ENCODE measurements around the gene GTPBP1.

GTPBP1 gene

DNA sequence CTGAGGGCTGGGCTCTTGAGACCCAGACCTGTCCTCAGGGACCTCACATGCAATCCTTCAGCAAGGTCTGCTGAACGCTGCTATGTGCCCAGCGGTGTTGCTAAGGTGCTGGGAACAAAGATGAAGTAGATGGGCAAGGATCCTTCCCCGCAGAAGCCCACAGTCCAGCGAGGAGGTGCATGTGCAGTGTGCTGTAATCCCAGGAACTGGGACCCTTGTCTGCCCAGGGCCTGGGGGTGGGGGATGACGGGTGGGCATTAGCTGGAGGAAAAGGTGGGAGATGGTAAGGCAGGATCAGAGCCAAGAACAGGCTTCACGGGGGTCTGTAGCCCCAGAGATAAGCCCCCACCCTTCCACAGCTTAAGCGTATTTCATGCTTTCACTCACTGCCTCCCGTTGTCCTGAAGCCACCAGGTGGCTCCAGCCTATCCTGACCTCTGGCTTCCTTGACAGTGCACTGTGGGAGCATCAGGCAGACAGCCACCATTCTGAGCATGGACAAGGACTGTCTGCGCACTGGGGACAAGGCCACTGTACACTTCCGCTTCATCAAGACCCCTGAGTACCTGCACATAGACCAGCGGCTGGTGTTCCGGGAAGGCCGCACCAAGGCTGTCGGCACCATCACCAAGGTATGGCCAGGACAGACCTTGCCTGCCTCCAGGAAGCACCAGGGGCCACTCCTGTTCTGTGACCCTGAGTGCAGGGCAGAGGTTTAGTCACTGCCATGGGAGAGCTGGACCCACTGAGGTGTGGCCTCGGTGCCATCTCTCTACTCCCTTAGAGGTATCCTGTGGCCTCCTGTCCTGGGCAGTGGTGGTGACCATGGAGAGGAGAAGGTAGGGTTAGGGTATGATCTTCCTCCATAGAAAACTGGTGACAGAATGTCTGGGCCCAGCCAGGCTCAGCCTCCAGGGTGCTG, 22.0 kb downstream of the GTPBP1 start:
- DNase-seq, result no peak

DNA sequence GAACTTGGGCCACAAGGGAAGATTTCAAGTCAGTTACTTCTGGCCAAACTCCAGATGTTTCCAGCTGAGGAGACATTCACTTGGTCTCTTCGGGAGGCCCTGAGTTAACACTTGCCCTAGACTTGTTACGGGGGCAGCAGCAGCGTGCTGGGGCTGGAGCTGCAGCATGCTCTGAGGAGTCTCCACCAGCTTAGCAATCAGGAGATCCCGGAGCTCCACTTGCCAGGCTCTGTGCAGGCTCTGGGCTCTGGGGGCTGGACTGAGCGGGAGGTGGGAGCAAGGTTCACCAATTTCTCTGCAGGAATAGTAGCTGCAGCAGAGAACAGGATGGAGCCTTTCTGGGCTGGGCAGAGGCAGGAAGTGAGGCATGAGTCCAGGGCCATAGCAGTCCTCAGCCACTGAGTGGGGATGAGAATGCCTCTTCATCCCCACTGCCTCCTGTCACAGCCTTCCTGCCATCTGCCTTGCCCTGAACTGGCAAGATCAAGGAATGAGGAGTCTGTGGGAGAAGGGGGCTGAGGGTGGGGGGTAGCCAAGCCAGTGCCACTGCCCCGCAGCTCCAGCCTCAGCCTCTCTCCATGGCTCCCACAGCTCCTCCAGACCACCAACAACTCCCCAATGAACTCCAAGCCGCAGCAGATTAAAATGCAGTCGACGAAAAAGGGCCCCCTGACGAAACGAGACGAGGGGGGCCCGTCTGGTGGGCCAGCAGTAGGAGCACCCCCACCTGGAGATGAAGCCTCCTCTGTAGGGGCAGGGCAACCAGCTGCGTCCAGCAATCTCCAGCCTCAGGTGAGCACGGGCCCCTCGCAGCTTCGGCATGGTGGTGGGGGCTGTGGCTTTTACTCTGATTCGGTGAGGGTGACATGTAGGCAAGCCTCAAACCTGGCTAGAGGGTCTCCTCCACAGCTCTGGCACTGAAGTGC, 23.4 kb downstream of the GTPBP1 start:
- DNase-seq, result no peak

DNA sequence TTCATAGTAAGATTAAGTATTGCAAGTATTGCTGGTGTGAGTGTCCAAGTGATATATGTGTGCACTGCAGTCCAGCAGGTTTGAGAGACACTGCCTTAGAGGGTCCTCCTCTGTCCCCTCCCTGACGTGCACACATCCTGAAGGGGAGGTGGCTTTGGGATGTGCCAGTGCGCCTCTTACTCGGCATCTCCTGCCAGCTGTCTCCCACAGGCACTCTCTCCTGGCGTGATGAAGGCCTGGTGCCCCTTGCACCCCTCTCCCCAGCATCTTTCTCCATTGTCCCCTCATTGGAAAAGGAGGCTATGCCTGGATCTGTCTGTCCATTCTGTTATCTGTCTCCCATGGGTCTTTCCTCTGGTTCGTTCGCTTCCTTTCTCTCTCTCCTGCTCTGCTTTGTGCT, 24.2 kb downstream of the GTPBP1 start:
- no peak for DNase-seq

DNA sequence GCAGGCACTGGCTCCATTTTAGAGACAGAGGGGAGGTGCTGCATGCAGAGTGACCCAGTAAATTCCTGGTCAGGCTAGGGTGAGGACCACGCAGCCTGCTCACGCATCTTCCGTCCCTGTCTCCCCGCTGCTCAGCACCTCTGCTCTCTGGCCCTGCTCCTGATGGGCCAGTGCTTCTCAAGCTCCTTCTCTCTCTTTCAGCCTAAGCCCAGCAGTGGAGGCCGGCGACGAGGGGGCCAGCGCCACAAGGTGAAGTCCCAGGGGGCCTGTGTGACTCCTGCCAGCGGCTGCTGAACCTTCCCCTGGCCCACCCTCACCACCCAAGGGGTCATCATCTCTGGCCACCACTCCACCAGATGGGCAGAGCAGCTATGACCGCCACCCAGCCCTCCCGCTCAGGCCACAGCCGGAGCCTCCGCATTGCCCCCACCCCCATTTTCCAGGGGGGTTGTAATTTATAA, 24.7 kb downstream of the GTPBP1 start:
- DNase-seq, result no peak

DNA sequence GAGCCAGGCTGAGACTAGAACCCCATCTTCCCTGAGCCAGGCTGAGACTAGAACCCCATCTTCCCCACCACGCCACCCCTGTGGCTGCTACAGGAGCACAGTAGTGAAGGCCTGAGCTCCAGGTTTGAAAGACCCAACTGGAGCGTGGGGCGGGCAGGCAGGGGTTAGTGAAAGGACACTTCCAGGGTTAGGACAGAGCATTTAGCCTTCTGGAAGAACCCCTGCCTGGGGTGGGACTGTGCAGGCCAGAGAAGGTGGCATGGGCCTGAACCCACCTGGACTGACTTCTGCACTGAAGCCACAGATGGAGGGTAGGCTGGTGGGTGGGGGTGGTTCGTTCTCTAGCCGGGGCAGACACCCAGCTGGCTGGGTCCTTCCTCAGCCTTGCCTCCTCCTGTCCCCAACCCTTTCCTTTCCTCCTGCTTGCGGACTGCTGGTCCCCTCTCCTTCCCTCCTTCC, 26.0 kb downstream of the GTPBP1 start:
- DNase-seq, result no peak

DNA sequence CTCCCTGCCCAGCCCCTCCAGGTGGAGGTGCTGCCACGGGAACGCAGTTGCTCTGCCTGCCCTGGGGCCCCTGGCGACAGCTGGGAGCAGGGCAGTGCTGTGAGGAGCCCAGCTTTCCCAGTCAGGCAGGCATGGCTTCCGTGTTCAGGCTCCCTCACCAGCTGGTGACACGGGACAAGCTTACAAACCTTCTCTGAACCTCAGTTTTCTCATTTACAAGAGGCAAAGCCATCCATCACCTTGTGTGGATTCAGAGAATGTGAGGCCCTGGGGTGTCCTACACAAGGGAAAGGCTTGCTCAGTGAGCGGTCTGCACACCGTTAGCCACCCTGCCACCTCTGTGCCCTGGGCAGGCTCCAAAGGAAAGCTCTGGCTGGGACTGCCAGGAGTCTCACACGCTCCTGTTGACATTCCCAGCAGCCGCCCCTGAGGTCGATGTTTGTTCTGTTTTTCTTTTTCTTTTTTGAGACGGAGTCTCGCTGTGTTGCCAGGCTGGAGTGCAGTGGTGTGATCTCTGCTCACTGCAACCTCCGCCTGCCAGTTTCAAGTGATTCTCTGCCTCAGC, 26.6 kb downstream of the GTPBP1 start:
- DNase-seq, result no peak

DNA sequence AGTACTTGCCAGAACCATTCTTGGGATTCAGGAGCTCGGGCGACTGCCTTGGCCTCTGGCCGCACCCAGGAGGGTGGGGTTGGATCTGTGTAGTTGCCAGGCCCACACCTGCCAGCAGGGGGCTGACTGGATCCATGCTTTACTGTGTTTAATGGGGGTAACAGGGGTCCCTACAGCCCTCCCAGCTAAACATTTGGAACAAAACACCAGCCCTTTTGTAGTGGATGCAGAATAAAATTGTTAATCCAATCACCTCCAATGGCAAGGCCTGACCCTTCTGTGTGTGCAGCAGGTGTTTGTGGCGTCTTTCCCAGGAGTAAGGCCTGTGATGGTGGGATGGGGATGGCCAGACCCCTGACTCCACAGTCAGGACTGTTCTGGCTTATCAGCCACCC, 27.6 kb downstream of the GTPBP1 start:
- peak; percentile 64 for DNase-seq

DNA sequence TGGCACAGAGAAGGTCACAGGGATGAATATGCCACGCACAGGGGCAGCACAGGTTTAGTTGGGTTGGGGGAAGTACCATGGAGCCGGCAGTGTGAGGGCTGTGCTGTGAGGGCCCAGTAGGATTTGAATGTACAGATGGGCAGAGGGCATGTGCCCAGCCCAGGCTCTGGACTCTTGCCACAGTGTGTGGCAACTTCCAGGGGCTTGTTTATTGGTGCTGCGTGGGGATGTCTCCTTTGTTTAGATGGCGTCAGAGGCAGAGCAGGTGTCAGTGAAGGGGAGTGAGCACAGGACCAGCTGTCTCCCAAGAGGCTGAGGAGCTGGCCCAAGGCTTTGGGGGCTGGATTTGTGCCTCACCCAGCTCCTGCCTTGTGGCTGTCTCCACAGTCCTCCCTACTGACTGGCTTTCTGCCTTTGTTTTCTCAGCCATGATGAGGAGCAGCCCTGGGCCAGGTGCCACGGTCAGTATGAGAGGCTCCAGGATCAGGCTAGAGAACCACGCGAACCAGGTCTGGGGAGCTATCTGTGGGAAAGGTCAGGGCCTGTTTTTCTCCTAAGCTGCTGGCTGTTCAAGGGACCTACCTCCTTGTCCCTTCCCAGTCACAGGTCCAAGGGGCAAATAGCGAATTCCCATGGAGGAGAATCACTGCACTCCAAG, 28.1 kb downstream of the GTPBP1 start:
- DNase-seq, result no peak

DNA sequence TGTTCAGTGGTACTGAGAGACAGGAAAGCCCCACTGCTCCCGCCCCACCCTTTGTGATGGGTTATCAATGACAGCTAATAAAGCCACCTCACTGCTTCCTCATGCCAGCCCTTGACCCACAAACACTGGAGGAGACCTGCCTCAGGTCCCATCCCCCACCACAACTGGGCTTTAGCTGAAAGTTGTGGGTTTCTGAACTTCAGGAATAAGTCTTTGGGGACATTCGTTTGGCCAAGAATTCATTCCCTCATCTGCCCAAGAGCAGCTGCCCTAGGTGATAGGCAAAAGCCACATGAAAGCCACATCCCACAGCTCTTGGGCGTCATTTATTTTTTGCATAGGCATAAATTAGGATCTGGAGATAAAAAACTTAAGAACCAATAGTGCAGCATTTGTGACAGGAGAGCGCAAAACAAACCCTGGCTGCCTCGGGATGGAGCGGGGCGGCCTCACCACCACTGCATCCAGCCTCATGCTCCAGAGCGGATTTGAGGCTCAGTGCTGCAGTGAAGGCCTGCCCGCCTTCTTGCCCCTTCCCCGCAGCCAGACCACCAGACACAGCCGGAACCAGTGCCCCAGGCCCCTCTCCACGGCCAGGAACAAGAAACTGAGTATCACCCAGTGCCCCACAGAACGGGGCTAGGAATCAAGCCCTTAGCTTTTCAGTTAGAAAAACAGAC, 28.8 kb downstream of the GTPBP1 start:
- DNase-seq, result no peak

DNA sequence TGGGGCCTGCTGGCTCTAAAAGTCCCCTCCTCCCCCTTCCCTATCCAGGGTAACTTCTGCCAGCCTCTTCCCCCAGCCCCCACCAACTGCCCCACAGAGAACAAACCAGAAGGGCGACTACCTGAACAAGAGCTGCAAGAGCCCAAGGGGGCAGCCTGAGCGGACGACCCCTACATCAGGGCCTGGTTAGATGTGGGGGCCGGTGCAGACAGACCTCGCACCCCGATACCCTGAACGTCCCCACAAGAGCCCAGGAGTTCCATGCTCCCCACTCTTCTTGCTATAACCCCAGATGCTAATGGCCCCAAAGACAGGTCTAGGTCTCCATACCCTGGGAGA, 29.4 kb downstream of the GTPBP1 start:
- no peak for DNase-seq

DNA sequence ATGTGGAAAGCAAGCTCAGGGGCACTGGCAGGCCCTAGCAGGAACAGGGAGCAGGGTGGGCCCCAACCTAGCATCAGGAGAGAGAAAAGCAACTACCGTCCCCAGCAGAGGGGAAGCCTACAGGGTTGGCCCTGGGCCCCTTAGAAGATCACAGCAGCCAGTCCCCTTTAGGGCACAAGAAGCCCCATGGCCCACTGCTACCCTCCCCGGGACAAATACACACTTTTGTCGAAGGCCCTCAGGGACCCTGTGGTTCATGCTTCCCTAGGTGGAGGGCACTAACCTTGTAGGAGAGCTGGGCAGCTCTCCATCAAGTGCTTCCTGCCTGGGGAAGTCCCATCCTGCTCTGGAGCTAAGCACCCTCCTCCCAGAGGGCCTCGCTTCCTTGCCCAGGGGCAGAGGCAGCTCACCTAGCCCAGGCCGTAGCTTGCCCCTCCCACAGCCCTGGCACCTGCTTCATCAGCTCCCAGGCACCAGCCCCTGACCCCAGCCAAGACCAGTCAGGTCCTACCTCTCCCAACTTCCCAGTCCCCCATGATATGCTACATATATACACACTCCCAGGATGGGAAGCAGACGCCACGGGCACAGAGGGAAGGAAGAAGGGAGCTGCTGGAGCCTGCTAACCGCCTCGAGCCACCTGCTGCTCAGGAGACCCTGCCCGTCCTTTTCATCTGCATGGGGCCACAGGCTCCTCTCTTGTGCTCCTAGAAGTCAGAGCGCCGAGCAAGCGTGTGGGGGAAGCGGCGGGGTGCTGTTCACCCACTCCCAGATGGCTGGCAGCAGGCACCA, 29.9 kb downstream of the GTPBP1 start:
- no peak for DNase-seq

DNA sequence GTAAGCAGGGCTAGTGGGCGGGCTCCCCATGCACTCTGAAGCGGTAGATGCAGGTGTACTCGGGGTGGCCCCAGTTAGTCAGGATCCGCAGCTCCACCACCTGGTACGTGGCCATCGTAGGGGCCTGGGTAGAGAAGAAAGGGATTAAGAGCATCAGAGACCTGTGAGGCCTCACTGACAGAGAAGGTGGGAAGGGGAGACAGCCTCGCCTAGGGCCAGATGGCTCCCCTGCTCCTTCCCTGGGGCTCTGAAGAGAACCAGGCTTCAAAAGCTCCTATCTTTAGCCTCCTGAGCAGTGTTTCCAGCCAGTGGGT, 30.5 kb downstream of the GTPBP1 start:
- no peak for DNase-seq

DNA sequence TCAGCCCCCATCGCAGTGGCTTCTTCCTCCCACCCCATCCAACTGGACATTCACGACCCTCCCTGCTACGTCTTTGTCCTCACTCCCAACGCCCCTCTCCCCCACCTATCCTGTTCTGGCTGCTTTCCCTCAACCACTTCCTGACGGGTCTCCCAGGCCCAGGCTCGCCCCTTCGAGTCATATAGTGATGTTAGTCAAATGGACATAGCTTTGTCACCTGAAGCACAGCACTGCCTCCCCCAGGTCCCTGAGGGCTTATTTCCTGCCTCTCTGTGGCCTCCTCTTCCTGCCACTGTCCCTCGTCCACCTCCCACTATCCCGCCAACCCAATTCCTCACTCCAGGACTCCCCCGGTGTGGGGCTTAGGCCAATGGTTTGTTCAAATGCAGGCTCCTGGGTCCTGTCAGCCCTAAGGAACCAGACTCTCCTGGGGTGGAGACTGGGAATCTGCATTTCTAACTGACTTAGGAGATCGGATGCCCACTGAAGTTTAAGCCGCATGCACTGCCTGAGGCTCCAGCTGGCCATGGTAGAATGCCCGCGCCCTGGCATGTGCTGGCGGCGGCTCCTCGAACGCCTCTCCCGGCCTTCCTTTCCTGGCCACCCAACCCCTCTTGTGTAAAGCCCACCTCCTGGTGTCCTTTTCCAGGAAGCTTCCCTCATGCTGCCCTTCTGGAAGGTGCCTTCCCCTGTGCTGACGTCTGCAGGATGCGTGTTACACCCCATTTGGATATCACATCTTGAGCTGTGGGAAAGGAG, 31.7 kb downstream of the GTPBP1 start:
- DNase-seq, result no peak

DNA sequence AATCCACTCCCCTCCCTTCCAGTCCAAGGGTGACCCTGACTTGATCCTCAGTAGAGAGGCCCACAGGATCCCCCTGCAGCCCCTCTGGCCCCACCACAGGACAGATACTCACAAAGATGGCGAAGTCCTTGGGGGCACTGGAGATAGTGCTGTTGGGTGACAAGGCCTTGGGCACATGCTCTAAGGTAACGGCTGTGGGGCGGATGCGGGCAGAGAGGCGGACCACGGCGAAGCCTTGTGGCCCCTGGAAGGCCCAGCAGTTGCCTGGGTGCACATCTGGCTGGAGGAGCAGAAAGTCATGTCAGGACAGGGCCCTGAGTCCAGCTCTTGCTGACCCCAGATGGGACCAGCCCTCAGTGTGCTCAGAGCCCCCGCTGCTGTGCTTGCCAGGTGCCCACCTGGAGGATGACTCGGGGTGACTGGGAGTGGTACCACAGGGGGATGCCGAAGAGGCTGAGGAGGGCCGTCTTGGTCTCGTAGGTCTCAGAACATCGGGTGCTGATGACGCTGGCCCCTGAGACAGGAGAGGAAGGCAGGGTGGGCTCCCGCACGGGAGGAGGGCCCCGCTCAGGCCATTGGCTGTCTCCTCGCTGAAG, 32.8 kb downstream of the GTPBP1 start:
- no peak for DNase-seq

DNA sequence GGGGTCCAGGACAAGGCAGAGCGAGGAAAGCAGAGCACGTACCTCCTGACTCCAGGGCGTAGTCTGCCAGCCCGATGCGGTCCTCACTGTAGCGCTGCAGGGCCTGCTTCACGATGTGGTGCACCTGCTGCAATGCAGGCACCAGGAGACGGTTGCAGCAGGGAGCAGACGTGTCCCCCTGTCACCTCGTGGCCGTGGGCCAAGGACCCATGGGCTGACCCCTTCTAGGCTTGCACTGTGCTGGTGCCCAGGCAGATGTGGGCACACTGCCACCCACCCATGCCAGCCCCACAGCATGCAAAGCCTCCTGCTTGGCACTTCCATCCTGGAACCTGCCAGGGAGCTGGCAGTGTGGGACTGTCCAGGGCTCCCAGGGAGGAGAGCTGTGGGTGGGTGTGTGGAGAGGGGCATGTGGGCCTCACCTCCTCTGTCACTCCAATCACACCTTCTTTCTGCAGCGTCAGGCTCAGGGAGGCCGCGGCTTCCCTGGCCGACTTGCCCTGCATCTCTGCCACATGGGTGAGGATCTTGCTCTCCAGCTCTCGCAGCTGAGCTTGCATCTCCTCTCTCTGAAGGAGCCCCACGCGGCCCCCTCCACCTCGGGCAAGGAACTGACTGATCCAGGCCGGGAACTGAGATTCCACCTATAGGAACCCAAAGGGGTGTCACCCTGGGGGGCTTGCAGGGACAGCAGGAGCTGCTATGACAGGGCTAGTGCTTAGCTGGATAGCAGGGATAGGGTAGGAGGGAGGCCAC, 33.7 kb downstream of the GTPBP1 start:
- DNase-seq, result no peak

DNA sequence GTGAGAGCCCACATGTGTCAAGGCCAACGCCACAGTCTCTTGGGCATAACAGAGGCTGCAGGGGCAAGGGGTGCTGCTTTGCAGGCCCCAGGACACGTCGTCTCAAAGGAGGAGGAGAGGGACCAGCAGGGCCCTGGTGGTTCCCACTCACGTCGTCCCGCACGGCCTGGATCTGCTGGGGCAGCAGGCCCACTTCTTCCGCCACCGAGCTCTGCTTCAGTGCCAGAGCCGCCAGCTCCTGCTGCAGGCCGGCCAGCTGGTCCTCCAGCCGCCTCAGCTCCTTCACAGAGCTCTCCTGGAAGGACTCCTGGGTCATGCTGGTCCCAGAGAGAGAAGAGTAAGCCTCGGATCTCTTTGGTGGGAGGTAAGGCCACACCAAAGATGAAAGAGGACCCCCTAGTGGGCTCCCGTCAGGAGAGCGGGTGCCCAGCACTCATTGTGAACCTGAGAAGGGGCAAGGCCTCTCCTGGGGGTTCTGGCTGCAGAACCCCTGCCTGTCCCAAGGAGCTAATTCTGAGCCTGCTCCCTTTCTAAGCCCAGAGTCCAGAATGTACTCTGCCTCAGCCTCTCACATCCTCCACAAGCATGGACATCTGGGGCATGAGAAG, 34.5 kb downstream of the GTPBP1 start:
- no peak for DNase-seq

DNA sequence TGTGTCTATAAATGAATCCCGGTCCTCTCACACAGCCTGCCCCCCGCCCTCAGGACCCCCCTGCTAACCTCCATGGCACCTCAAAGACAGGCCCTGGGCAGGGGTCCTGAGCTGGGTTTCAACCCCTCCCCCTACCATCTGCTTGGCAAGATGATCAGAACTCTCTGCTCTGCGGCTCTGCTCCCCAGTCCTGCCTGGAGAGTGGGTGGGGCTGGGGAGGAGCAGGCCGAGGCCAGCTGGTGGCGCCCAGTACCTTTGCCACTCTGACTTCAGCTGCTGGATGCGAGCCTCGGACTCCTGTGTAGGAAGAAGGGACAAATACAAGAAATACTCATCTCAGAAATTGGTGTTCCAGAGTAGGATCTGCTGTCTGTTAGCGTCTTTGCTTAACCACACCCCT, 35.0 kb downstream of the GTPBP1 start:
- no peak for DNase-seq

DNA sequence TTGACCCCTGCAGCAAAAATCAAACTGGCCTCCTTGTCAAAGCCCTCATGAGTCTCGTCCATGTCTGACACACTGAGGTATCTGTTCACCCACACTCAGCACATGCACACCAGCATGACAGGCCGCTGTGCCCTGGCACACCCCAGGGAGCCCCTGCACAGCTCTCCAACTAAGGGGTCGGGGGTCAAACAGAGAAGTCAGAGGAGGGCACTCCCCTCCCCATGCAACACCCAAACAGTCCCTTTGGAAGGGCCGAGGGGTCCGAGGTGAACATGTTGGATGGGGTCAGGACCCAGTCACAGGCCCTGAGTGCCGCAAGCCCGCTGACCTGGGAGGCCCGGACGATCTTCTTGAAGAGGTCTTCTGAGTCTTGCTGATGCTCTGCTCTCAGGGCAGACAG, 35.4 kb downstream of the GTPBP1 start:
- DNase-seq, result no peak

DNA sequence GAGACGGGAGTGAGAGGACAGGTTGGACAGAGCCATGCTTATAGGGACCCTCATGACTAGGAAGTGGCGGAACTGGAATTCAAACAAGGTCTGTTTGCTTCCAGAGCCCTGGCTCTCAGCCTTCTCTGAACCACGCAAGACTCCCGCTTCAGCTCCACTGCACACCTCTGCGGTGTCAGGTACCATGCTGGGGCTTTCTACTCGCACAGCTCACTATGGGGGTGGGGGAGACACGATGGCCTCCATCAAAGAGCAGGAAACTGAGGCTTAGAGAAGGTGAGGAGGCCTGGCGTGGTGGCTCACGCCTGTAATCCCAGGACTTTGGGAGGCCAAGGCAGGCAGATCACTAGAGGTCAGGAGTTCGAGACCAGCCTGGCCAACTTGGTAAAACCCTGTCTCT, 35.8 kb downstream of the GTPBP1 start:
- no peak for DNase-seq
